Measurements from ENCODE around the gene EDDM3A.

The EDDM3A gene

DNA sequence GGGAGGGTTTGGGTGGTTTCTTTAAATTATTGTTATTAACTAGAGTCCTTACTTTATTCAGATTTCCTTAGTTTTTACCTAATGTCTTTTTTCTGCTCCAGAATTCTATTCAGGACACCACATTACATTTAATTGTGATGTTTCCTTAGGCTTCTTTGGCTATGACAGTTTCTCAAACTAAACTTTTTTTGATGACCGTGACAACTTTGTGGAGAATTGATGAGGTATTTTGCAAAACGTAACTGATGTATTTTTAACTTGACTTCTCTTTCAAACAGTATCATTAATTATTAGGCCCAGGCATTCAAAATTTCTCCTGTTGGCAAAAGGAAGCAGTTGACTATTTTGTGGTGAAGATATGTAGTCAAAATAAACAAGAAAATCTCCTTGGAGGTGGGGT, 45.9 kb downstream of the EDDM3A start:
- TF ChIP-seq, protein P1, sequence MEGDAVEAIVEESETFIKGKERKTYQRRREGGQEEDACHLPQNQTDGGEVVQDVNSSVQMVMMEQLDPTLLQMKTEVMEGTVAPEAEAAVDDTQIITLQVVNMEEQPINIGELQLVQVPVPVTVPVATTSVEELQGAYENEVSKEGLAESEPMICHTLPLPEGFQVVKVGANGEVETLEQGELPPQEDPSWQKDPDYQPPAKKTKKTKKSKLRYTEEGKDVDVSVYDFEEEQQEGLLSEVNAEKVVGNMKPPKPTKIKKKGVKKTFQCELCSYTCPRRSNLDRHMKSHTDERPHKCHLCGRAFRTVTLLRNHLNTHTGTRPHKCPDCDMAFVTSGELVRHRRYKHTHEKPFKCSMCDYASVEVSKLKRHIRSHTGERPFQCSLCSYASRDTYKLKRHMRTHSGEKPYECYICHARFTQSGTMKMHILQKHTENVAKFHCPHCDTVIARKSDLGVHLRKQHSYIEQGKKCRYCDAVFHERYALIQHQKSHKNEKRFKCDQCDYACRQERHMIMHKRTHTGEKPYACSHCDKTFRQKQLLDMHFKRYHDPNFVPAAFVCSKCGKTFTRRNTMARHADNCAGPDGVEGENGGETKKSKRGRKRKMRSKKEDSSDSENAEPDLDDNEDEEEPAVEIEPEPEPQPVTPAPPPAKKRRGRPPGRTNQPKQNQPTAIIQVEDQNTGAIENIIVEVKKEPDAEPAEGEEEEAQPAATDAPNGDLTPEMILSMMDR (IDR thresholded peaks at IDR 0.05; ENCODE audit: low read depth, low read length, missing control alignments): no peak
- H3K4me3 ChIP-seq (ENCODE audit: low read depth, low read length): no peak overlapping the region
- no peak for DNase-seq (ENCODE audit: low read depth)

DNA sequence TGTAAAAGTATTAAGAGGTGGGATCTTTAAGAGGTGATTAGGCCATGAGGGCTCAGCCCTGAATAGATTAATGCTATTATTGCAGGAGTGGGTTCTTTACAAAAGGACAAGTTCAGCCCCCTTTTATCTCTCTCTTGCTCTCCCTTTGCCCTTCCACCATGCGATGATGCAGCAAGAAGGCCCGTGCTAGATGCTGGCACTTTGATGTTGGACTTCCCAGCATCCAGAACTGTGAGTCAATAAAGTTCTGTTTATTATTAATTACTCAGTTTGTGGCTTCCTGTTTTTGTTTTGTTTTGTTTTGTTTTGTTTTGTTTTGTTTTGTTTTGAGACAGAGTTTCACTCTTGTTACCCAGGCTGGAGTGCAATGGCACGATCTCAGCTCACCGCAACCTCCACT, 46.9 kb downstream of the EDDM3A start:
- H3K4me3 ChIP-seq (ENCODE audit: low read depth, low read length): no peak overlapping the region
- TF ChIP-seq, protein P1 (IDR thresholded peaks at IDR 0.05; ENCODE audit: low read depth, low read length, missing control alignments): no peak
- DNase-seq (ENCODE audit: low read depth): no peak

DNA sequence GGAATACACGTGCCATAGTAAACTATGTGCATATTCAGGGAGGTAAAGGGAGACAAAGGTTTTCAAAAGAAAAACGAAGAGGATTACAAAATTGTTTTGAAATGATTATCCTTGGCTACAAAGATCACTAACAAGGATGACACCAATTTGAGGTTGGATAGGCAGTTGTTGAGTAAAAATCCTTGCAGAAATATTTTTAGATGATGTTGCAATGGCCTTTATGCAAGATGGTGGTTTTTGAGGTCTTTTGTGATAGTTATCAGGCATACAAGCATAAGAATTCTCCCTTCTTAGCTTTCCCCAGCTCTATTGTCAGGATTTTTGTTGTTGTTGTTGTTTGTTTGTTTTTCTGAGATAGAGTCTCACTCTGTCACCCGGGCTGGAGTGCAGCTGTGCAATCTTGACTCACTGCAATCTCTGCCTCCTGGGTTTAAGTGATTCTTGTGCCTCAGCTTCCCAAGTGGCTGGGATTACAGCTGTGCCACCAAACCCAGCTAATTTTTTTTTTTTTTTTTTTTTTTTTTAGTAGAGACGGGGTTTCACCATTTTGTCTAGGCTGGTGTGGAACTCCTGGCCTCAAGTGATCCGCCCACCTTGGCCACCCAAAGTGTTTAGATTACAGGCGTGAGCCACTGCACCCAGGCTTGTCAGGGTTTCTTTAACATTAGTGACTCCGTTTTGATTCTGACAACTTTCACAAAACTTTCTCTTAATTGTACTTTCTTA, 49.1 kb downstream of the EDDM3A start:
- no peak for DNase-seq (ENCODE audit: low read depth)
- no peak overlapping the region for H3K4me3 ChIP-seq (ENCODE audit: low read depth, low read length)
- TF ChIP-seq, protein P1 (IDR thresholded peaks at IDR 0.05; ENCODE audit: low read depth, low read length, missing control alignments): no peak

DNA sequence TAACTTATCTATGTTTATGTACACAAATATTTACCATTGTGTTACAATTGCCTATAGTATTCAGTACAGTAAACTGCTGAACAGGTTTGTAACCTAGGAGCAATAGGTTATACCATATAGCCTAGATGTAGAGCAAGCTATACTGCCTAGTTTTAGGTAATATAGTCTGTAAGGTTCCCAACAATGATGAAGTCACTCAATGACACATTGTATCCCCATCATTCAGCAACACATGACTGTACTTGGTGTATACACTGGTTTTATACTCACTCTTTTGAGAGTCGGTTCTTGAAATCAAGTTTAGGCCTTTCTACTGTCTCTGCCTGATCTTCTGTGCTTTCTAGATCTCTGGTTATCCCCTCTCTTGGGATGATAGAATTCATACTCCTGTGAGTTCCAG, 51.5 kb downstream of the EDDM3A start:
- TF ChIP-seq, protein P1 (IDR thresholded peaks at IDR 0.05; ENCODE audit: low read depth, low read length, missing control alignments): no peak
- no peak overlapping the region for H3K4me3 ChIP-seq (ENCODE audit: low read depth, low read length)
- DNase-seq (ENCODE audit: low read depth): no peak

All from GM12864 (cell line).